Tibial artery (tissue), 4 donors: ENCODE data around the gene BTAF1.
A peak's percentile ranks its signal among the peaks of the same experiment; 100 is the strongest.

Experiments
- DNase-seq, 2 donors: peaks; one replicate each; pipeline ENCODE4 v3.0.0-alpha.2; 2019
- H3K27ac ChIP-seq, 2 donors: fragments of 200-600 bp; sonication (generic) in 1 of 2; 1 replicate in 1 of 2; 2 replicates in 1 of 2; pipeline ENCODE4 v1.5.1; 2018 to 2019; ENCODE audit warnings: mild to moderate bottlenecking in 1 of 2
- H3K27me3 ChIP-seq, 2 donors: fragments of 200-600 bp; sonication (generic) in 1 of 2; one replicate each; pipeline versions ENCODE4 v1.5.1 to v1.6.0; 2016 to 2019
- H3K36me3 ChIP-seq, 3 donors: fragments of 200-600 bp; sonication (generic) in 2 of 3; one replicate each; pipeline ENCODE4 v1.5.1; 2016 to 2019; ENCODE audit warnings: mild to moderate bottlenecking in 2 of 3
- H3K4me1 ChIP-seq, 4 donors: fragments of 200-600 bp; sonication (generic) in 2 of 4; 1 replicate in 3 of 4; 2 replicates in 1 of 4; pipeline ENCODE4 v1.5.1; 2016 to 2019
- H3K4me3 ChIP-seq, 2 donors: fragments of 200-600 bp; sonication (generic) in 1 of 2; 1 replicate in 1 of 2; 2 replicates in 1 of 2; pipeline ENCODE4 v1.5.1; 2018 to 2019; ENCODE audit warnings: mild to moderate bottlenecking in 2 of 2
- H3K9me3 ChIP-seq, 3 donors: fragments of 200-600 bp; sonication (generic) in 1 of 3; one replicate each; pipeline ENCODE4 v1.5.1; 2016 to 2019
- intact Hi-C: fragments of 100-400 bp; cut with DNase I; formaldehyde crosslinking; loops from one replicate; pipeline ENCODE4 v1.15.0; 2023; ENCODE audit warnings: low total_unique reads
- TF ChIP-seq, protein P1 (sequence below), 2 experiments: fragments of 200-600 bp in 1 of 2; fragments of 450-650 bp in 1 of 2; IDR thresholded peaks; one replicate each; pipeline ENCODE4 v1.5.1; 2017 to 2019; ENCODE audit warnings: antibody characterized with exemption in 2 of 2, mild to moderate bottlenecking in 1 of 2, moderate library complexity in 1 of 2

Gene BTAF1

DNA sequence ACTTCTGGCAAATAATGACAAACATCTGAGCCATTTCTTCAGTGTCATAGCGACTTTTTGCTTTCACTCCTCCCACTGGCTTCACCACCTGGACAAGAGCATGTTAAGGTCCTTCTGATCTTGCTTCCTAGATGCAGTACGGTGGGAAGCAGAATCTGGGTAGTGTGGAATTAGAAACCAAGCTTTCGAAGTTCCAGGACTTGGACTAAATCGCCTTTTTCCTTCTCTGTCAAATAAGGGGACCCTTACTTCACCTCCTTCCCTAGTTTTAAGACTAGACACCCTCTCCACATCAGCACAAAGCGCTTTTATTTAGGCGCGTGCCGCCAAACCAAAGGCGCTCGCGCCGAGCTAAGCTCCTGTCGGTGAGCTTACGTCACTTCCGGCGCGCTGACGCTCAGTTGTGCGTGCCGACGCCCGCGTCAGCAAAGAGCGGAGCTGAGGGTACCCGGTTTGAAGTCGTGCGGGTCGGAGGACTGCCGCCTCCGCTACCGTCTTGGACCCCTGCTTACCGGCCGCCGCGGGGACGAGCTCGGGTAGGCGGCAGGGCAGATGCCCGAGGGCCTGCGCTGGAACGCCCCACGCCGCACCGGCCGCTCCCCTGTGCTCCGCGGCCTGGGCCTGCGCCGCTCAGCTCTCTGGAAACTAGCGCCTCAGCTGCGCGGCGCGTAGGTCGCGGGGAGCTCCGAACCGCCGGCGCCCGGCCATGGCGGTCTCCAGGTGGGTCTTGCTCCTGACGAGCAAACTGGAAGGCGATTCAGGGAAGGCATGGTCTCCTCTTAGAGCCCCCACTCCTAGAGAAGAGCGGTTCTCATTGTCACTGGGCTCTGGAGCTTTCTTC, at the start of gene BTAF1:
Gene BTAF1 (plus strand): TSS at position 400 of the 841 bp plus-strand sequence. CDS start 307 bp downstream, at position 707.
- peak; percentile 90 to 93 for DNase-seq
- Histone ChIP-seq H3K4me3 (peak within 1 kb of the TSS; percentile 69 to 79), H3K4me1 (peaks cover 0 to 39% (median 16%) of the 10 kb centered on the region in 4 donors), H3K27ac (peak within 1 kb of the TSS; percentile 95 to 96), H3K27me3 (peaks cover 0 to 4% of the 10 kb centered on the region in 2 donors), H3K9me3 (no peaks in the 10 kb centered on the region), H3K36me3 (no peaks in the 10 kb centered on the region)
- TF ChIP-seq, protein P1, sequence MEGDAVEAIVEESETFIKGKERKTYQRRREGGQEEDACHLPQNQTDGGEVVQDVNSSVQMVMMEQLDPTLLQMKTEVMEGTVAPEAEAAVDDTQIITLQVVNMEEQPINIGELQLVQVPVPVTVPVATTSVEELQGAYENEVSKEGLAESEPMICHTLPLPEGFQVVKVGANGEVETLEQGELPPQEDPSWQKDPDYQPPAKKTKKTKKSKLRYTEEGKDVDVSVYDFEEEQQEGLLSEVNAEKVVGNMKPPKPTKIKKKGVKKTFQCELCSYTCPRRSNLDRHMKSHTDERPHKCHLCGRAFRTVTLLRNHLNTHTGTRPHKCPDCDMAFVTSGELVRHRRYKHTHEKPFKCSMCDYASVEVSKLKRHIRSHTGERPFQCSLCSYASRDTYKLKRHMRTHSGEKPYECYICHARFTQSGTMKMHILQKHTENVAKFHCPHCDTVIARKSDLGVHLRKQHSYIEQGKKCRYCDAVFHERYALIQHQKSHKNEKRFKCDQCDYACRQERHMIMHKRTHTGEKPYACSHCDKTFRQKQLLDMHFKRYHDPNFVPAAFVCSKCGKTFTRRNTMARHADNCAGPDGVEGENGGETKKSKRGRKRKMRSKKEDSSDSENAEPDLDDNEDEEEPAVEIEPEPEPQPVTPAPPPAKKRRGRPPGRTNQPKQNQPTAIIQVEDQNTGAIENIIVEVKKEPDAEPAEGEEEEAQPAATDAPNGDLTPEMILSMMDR (IDR thresholded peaks at IDR 0.05), result no peak
- intact Hi-C loops, result no loop called here

DNA sequence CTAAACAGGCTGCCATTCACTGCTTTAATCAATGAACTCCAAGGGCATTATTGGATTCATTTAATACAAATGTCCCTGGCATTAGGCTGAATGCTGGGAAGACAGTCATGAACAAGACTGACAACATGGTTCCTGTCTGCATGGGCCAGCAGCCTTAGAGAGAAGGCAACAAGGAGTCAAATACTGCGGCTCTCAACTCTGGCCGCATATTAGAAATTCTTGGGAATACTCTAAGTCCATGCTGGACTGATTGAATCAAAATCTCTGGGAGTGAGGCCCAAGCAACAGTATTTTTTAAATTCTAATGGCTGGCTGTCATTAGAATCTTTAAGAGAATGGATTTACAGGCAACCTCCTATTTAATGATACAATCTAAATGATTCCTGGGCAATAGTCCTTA, 48.4 kb upstream of the BTAF1 start:
- Histone ChIP-seq H3K27me3 (no peaks in the 10 kb centered on the region), H3K27ac (no peak overlapping the region), H3K4me1 (peaks cover 0 to 3% (median 0%) of the 10 kb centered on the region in 4 donors), H3K4me3 (no peak overlapping the region), H3K9me3 (no peaks in the 10 kb centered on the region), H3K36me3 (no peaks in the 10 kb centered on the region)
- no peak for DNase-seq
- intact Hi-C loops, result no loop called here
- TF ChIP-seq, protein P1 (IDR thresholded peaks at IDR 0.05), result no peak

DNA sequence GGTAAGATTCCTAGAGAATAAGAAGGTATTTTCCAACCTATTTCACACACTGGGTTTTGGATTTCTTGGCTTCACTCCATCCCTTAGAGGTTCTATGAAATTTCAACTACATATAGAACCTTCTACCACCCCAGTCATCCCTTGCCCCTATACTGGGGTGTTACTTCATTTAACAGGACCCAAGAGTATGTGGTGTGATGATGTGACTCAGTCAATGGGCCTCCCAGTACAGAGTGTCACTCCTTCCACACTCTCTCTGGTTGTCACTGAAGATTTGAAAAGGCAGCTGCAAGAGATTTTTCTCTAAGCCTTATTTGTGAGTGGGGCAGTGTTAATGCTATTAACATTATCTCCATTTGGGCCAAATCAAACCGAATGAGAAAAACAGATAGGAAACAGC, 47.8 kb upstream of the BTAF1 start:
- Histone ChIP-seq H3K27me3 (no peaks in the 10 kb centered on the region), H3K9me3 (no peaks in the 10 kb centered on the region), H3K27ac (no peak overlapping the region), H3K36me3 (no peaks in the 10 kb centered on the region), H3K4me3 (no peak overlapping the region), H3K4me1 (peaks cover 0 to 10% (median 0%) of the 10 kb centered on the region in 4 donors)
- intact Hi-C loops, result no loop called here
- no peak for DNase-seq
- TF ChIP-seq, protein P1 (IDR thresholded peaks at IDR 0.05), result no peak

DNA sequence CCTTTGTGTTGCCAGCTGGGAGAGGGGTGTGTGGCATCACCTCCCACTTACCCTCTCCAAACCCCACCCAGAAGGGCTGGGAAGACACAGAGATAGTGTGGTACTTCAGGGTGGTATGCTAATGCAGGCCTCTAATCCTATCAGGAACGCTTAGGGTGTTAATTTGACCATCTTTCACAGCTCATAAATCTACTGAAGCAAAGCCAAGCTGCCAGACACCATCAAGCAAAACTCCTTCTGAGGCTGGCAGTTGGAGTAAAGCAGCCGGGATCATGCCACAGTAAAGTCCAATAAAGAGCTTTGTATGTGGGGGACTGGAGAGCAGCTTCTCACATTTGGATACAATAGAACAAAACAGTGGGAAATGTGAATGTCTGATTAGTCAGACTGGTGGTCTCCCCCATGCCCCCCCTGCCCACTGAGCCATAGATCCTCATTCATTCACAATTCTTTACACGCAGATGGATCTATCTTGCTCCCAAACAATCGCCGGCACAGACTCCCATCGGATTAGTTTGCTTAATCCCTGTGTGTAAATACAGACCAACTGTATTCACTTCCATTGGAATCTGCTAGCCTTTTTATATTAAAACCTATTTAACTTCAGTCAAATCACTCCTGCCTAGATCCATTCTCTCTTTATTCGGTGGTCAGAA, 43.9 kb upstream of the BTAF1 start:
- intact Hi-C loops, result no loop called here
- peak overlapping the region in 1 of 2 donors; percentile 78 for H3K27ac ChIP-seq
- no peaks in the 10 kb centered on the region for H3K27me3 ChIP-seq
- TF ChIP-seq, protein P1 (IDR thresholded peaks at IDR 0.05), result no peak
- no peaks in the 10 kb centered on the region for H3K9me3 ChIP-seq
- peaks cover 0 to 28% (median 13%) of the 10 kb centered on the region in 4 donors for H3K4me1 ChIP-seq
- H3K36me3 ChIP-seq, result no peaks in the 10 kb centered on the region
- H3K4me3 ChIP-seq, result no peak overlapping the region
- DNase-seq, result no peak

DNA sequence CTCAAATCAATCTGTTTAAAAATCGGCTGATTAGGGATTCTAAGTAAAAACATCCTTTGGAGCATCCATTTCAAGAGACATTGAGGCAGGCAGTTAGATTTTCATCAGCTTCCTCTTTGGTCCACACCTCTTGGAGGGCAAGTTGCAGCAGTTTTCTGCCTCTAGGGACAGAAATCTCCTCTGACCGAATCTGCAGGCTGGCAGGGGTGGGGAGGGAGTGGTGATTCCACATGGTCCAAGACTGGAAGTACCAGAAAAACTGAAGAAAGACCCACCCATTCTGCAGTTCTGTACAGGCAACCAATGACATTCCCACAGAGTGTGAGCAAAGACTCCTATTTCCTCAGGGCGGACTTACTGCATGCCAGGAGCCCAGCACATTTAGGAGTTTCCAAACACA, 43.3 kb upstream of the BTAF1 start:
- peaks cover 0 to 35% (median 18%) of the 10 kb centered on the region in 4 donors for H3K4me1 ChIP-seq
- no peaks in the 10 kb centered on the region for H3K27me3 ChIP-seq
- intact Hi-C loops, result no loop called here
- no peak overlapping the region for H3K4me3 ChIP-seq
- H3K36me3 ChIP-seq, result no peaks in the 10 kb centered on the region
- TF ChIP-seq, protein P1 (IDR thresholded peaks at IDR 0.05), result peak in 1 of 2 experiments; percentile 24
- H3K9me3 ChIP-seq, result no peaks in the 10 kb centered on the region
- peak in 1 of 2 donors; percentile 69 for DNase-seq
- H3K27ac ChIP-seq, result peak overlapping the region; percentile 18 to 78
